HS-27A (cell line): ENCODE data around the gene KCNJ5.

Experiments used
- DNase-seq: peaks from one replicate; pipeline ENCODE4 v3.0.0-alpha.2; 2012; ENCODE audit warnings: low read depth, missing footprints

Gene KCNJ5

GRCh38 chr11:128890543-128891368 lies at the start of gene KCNJ5:
Gene KCNJ5 (plus strand): TSS chr11:128891356. CDS start chr11:128911274, 19,918 bp downstream.
- DNase-seq: no peak

DNA sequence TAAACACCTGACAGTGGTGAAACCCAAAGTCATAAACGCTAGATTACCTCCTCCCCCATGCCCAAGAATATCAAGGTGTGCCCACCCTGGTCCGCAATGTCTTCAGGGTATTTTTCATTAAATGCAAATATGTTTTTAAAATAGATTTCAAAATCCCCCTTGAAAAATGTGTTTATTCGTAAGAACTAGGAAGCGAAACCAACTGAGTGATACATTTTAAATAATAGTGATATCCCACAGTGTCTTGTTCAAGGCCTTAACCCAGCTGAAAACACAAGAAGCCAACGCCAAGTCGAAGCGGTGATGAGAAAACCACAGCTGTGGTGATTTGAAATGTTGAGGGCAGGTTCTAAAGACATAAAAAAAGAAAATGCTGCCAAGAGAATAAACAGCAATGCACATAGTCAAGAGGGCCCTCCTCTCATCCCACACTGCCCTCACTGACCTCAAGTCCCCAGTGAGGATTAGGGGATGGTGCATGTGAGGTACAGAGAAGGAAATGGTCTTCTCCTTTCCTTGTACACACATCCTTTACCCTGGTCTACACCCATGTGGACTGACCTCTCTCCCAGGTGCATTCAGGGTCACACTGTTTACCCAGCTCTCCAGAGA lies 49.6 kb upstream of the KCNJ5 start:
- DNase-seq: no peak

GRCh38 chr11:128843198-128843785 lies 47.9 kb upstream of the KCNJ5 start:
- DNase-seq: no peak

GRCh38 chr11:128845334-128845780 lies 45.8 kb upstream of the KCNJ5 start:
- no peak for DNase-seq

GRCh38 chr11:128846985-128847384 lies 44.2 kb upstream of the KCNJ5 start:
- DNase-seq: no peak

- DNase-seq: no peak
Observed at GRCh38 chr11:128848815-128849455, 42.2 kb upstream of the KCNJ5 start.

- no peak for DNase-seq
Observed at GRCh38 chr11:128852327-128853023, 38.7 kb upstream of the KCNJ5 start.

DNA sequence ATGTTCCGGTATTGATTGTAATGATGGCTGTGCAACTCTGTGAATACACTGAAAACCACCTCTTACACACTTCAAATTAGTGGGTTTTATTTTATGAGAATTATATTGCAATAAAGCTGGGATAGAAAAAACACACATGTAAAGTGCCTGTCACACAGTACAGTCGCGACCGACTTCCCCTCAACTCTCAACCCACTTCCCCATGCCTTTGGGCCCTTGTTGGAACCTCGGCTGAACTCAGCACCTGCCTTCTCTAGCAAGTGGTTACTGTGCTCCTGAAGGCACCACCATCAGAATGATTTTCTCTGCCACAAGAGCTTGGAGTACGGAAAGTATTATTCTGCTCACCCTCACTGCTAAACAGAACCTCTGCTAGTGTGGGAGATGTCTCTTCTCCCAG lies 37.6 kb upstream of the KCNJ5 start:
- DNase-seq: no peak

- no peak for DNase-seq
Observed at GRCh38 chr11:128854841-128855240, 36.3 kb upstream of the KCNJ5 start.

- DNase-seq: no peak
Observed at GRCh38 chr11:128856241-128856640, 34.9 kb upstream of the KCNJ5 start.

DNA sequence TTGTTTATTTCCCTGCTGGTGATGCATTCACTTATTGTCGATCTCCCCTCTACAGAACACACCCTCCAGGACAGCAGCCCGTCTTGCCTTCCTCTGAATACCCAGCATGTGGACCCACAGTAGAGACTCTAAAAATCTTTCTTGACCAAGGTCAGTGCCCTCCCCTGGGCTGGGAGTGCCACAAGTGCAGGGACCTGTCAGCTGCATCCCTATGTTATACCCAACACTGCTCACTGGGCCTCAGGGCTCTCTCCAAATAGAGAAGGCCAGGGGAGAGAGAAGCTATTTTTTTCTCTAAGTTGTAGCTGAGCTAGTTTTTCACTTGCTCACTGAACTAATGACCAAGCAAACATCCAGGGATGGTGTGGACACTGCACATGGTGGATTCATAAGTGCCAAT lies 33.8 kb upstream of the KCNJ5 start:
- DNase-seq: no peak

DNA sequence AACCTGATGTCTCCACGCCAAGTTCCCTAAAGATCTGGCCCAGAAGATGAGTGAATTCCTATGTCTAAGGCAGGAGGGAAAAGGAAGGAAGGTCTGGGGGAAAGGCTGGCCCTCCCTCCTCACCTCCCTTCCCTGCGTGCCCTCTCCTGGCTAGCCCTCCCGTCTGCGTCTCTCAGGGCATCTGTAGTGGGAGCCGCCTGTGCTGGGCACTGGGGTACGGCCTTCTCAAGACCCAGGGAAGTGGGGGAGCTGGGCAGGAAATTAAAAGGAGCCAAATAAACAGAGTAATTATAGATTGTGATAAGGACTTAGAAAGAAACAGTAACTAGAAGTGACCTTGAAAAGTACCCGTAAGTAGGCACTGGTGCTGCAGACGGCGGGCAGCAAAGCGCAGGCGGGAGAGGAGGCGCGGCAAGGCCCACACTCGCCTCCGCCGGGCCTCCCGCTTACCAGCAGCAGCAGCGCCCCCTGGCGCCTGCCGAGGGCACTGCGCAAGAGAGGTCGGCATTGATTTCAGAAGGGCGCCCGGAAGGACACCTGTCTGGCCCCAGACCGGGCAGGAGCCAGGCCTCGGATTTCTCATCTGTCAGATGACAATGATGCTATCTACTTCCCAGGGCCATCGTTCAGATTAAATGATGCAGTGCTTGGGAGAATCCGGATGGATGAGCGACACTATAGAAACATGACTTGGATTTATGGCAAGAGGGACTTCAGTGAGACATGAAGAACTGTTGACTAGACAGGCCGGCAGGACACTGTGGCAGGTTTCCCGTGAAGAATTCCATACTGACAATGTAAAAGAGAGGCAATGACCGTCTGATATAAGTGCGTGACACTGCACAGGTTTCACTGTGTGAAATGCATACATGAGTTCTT lies 31.4 kb upstream of the KCNJ5 start:
- DNase-seq: no peak

DNA sequence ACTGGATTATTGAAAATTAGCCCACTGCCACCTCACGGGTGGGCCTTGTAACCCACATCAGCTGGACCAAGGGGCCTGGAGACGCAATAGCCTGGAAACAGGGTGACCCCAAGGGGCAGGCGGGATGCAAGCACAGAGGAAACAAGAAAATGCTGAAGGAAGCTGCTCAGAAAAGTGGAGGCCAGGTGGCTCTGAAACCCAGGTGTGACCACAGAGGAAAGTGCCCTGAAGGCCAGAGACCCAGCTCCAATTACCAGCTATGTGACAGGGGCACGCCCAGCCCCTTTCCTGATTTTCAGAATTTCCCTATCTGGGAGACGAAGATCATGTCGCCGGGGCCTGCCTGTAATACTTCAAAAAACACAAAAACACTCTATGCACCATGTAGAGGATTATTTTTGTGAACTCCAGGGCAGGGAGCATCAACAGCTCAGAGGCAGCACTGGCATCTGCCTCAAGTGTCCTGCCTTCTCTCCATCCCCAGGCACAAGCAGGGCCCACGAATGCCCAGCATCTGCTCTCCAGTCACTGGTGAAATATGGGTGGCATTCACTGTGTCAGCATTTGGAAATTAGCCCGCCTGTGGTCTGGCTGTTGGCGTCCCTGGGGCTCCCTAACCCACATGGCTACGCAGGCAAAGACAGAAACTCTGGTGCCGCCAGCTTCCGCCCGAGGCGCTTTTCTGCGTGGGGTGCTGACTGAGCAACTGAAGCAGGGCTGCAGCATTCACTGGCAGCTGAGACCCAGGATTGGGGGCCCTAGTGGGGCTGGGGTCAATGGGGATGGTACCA lies 30.4 kb upstream of the KCNJ5 start:
- peak; percentile 11 for DNase-seq

DNA sequence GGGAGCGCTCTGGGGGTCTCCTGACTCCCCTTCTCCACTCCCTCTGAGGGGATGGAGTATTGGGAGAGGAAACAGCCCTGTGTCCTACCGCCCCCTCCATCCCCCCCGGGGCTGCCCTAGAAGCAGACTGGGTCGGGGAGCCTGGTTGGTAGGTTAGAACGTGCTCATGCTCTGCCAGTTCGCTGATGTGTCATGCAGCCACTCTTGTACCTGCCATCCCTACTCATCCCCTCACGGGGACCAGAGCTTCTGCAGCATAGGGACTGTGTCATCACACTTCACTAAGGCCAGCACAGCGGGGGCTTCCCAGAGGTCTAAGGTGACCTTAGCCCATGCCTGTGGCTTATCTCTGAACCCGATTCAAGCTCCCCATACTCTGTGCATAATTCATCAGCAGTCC lies 28.8 kb upstream of the KCNJ5 start:
- no peak for DNase-seq

- DNase-seq: peak; percentile 5
Observed at GRCh38 chr11:128862908-128863660, 28.1 kb upstream of the KCNJ5 start.

GRCh38 chr11:128865490-128865889 lies 25.7 kb upstream of the KCNJ5 start:
- DNase-seq: no peak

- no peak for DNase-seq
Observed at GRCh38 chr11:128867277-128867676, 23.9 kb upstream of the KCNJ5 start, which contains the start of gene KCNJ1. Gene KCNJ1 (minus strand): TSS chr11:128867296. CDS start chr11:128840243, 27,053 bp downstream.

DNA sequence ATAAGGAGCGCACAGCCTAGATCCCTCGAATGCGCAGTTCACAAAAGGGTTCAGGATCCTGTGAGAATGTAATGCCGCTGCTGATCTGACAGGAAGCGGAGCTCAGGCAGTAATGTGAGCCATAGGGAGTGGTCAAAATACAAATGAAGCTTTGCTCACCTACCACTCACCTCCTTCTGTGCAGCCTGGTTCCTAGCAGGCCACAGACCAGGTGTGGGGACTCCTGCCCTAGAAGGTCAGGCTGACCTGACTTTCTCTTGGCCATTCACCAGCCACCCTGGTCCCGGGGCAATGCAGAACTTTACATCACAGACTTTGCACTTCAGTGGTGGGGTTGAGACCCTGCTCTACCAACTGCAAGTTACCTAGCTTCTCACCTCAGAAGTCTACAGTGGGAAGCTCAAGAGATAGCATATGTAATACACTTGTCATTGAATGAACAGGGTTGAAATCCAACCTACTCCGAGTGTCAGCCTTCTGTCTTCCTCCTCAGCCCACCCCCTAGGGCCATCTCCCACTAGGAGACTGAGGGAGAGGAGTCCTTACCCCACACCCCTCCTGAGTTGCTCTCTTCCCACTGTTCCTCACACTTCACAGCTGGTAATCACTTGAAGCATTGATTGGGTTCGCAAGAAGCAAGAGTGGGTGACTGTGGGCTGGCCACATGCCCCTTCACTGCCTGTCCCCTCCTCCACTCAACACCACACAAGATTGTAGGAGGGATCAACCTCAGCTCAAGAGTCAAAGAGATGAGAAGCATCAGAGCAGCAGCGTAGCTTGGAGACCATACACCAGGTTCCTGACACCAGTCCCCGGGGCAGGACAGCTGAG lies 22.1 kb upstream of the KCNJ5 start:
- DNase-seq: no peak
